HG02943 (cell line): ENCODE data around the gene ICE2.

Experiments used
- ATAC-seq: cut with Tn5 transposase; IDR thresholded peaks from one replicate; pipeline ENCODE4 v1.9.1; 2021; ENCODE audit warnings: mild to moderate bottlenecking, low read depth, moderate library complexity; ENCODE audit not compliant: unreplicated experiment

Gene ICE2, protein sequence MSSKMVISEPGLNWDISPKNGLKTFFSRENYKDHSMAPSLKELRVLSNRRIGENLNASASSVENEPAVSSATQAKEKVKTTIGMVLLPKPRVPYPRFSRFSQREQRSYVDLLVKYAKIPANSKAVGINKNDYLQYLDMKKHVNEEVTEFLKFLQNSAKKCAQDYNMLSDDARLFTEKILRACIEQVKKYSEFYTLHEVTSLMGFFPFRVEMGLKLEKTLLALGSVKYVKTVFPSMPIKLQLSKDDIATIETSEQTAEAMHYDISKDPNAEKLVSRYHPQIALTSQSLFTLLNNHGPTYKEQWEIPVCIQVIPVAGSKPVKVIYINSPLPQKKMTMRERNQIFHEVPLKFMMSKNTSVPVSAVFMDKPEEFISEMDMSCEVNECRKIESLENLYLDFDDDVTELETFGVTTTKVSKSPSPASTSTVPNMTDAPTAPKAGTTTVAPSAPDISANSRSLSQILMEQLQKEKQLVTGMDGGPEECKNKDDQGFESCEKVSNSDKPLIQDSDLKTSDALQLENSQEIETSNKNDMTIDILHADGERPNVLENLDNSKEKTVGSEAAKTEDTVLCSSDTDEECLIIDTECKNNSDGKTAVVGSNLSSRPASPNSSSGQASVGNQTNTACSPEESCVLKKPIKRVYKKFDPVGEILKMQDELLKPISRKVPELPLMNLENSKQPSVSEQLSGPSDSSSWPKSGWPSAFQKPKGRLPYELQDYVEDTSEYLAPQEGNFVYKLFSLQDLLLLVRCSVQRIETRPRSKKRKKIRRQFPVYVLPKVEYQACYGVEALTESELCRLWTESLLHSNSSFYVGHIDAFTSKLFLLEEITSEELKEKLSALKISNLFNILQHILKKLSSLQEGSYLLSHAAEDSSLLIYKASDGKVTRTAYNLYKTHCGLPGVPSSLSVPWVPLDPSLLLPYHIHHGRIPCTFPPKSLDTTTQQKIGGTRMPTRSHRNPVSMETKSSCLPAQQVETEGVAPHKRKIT

DNA sequence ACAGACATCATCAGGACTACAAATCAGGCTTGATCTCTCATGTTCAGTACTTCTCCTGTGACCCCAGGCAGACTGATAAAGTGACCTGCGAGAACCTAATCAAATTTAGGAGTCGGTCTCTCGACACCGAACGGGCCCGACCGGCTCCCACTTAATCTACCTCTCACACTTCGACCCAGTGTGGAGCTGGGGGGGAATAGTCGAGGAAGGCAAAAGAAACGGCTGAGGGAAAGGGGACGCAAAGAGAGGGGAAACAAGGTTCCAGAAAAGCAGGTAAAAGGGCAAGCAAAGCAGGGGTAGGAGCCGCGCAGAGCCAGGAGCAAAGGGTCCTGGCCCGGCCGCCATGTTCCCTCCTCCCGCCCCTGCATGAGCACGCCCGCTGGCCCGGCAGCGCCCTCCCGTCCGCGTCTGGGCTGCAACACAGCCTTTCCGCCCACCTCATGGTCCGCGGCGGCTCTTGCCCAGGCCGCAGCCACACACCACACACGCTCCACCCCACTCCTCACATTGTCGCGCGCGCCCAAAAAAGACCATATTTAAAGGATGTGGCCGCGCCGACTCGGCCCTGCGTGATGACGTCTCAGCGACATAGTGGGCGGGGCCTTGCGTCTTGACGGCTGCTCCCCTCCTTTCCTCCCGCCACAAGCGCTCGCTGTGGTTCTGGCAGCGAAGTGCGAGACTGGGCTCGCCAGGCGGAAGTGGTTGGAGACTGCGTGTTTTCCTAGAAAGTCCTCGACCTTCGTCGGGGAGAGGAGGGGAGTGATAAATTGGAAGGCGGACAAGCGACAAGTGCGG lies at the start of gene ICE2:
Gene ICE2, minus strand, starts transcription at position 577 of the 795 bp plus-strand sequence. CDS start 1,165 bp downstream, outside the sequence.
- ATAC-seq: peak; percentile 82

DNA sequence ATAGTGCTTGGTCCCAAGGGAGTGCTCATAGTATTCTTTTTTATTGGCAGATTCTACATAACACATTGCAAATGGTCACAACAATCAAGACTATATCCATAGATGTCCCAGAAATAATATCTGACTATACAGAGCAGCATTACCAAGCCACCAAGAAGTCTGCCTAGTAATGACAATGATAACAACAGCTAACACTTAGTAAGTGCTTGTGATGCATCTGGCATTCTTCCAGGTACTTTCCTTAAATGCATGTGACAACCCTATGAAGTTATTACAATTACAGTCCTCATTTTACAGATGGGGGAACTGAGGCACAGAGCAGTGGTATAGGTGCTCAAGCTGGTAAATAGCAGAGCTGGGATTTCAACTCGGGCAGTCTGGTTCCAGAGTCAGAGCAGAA lies 49.6 kb upstream of the ICE2 start:
- no peak for ATAC-seq

DNA sequence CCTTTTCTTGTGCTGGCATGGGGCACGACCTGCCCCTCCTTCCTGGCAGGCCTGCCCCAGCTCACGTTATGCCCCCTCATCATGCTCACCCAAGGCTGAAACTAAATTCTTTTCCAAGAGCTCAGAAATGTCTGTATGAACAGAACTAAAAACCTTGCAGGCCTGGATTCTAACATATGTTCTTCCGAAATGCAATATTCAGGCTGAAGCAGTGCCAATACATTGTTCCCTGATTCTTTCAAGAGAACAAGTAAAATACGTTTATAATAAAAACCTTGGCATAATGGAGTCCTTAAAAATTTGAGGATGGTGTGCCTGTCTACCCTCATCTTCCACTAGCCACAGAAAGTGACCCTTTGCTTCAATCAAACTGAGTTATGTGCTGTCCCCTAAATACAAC lies 48.5 kb upstream of the ICE2 start:
- no peak for ATAC-seq

DNA sequence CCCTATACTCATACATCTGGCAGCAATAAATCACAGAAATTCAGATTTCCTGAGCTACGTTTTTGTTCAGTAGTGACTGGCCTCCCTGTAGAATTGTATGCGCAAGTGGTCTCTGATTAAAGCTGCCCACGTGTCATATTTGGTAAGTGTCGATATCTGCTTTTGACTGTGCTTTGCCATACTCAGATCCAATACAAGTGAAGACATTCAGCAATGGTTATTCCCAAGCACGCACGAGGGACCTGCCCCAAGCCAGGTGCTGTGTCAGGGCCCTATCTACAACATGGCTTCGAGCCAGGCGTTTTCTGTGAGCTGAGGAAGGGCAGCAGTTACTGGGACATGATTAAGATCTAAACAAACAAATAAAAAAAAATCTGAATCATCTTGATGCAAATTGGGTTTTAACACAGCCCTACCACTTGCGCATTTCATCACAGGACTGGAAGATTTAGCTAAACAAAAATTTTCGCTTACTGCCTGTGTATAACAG lies 47.2 kb upstream of the ICE2 start:
- no peak for ATAC-seq

DNA sequence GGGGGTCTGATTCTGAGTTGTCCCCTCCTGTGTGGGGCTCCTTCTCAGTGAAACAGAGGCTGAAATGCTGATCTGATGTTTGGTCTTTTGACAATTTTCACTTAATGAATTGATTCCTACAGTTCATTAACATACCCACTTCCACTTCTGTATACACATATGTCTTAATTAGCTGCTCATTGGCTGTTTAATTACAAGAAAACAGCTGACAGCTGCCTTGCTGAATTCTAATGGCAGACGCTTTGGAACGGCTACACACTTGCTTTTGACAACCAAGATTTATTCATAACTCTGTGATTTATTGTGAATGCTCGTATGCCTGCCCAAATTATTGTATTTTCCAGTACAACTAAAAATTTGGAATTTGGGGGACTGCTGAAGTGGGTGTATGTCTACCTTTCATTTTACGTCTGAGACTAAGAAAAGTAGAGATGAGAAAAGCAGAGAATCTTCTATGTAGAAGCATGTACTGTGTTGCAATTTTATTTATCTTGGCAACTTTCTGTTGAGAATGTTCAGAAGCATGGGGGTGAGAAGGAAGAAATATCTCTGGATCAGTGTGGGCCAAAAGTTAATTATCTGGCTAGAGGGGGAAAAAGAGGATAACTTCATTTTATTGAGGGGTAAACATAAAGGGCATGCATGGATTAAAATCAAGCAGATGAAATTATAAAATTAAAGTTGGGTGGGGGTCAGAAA lies 46.5 kb upstream of the ICE2 start:
- no peak for ATAC-seq

DNA sequence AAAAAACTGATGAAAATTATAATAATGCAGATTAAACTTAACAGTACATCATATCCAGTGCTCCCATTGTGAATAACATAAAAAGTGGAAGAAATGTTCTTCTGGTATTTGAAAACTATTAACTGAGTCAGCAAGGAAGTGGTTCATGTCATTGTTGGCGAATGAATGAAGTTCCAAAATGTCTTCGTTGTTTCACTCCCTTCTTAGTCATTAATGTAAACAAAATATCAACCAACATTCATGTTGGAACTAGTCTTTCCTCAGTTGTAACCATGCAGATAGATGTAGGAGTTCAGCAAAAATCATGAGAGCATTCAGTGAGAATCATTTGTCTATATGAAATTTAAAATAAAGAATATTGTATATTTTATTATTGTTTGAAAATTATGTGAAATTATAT lies 44.1 kb upstream of the ICE2 start:
- no peak for ATAC-seq

DNA sequence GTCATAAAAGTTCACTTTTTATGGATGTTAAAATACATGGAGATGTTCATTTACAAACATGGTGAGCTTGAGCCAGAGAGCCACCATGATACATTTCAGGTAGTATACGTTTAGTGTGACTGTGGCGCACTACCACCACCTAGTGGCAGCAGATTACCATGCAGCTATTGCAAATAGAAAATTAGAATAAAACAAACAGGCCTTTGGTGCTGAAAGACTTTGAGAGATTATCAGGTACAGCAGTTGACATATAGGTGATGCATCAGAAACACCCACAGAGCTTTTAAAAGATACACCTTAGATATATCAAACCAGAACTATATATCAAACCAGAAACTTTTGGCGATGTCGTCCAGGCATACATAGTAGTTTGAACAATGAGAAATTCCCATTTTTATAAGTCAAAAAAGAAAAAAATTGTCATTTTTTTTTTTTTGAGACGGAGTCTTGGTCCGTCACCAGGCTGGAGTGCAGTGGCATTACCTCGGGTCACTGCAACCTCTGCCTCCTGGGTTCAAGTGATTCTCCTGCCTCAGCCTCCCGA lies 42.0 kb upstream of the ICE2 start:
- no peak for ATAC-seq

DNA sequence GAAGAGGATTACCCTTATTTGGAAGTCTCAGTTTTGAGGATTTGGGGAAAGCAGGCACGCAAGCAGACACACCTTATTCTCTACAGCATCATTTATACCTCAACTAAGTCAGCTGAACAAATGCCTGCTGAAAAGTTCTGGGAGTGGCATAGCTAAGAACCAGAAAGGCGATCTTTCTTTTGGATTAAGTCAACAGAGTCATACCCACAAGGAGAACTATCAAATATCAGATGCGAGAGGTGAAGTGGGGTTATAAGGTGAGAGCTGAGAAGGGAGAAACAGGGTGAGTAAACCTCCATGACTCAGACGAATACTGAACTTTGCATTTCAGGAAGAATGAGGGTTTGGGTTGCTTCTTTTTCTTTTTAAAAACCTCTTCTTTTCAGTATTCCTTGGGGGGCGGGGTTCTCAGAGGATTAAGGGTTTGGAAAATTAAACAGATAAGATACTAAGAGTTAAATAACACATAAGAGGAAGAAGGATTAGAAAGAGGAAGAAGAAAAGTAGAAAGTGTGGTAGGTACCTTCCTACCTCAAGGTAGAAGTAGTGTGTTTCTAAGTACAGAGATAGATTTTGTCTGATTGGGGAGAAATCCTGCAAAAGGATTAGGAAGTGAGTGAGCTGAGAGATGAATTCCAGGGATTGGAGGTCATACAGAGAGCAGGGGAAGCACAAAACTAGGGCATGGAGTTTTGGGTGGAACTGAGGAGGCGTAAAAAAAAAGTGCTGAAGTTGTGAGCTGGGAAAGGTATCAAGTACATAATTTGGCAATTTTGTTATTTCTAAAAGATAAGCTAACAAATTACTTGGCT lies 41.3 kb upstream of the ICE2 start:
- ATAC-seq: no peak

DNA sequence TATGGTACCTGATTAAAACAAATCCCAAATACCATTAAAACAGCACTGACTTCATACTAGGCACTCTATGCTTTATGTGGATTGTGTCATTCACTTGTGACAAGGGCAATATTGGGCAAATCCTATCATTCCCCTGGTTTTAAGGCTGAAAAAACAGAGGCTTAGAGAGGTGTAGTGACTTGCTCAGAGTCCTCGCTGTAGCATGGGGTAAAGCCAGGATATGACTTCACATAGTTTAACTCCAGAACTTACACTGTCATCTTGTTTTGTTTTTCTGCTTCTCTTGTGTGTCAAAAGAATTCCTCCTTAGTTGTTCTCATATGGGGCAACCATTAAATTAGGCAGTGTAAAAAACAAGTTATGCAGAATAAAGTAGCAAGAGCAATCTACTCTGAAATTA lies 40.3 kb upstream of the ICE2 start:
- no peak for ATAC-seq

DNA sequence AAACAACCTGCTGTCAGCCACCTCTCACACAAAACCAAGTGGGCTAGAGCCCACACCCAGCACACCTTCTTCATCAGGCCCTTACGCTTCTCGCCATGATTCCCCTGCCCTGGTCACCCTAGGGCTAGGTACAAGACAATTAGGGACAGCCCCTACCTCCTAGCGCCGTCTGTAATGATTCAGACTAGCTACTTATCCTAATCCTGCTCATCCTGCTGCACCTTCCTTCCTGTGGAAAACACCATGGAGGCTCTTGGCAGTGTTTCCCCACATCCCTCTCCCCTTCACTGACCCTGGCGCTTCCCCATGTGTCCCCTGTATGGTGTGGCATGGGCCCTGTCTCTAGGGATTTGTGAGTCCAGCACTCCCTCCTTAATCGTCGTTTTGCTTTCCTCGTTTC lies 39.6 kb upstream of the ICE2 start:
- ATAC-seq: no peak

DNA sequence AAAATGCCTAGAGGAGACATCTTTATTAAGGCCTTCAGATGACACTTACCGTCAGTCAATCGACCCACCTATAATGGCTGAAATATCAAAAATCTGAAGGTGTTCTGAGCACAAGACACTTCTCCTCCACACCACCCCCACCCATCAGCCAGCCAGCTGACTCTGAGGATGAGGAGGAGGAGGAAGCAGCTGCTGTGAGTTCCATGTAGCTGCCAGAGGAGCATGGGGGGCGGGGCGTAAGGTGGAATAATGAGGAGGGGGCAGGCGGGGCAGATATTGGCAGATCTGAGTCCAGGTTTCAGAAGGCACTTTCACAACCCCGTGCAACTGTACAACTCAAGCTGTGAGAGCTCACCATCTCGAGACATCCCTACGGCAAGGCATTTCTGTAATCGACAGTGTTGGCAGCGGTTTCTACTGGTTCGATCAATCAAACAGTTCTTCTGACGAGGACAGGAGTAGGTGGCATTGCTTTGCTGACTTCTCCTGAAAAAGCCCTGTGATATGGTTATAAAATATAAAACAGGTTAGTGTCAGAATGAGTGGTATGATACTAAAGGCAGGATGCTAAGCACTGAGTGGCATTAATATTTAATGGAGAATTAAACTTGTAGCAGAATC lies 35.4 kb upstream of the ICE2 start:
- ATAC-seq: no peak

DNA sequence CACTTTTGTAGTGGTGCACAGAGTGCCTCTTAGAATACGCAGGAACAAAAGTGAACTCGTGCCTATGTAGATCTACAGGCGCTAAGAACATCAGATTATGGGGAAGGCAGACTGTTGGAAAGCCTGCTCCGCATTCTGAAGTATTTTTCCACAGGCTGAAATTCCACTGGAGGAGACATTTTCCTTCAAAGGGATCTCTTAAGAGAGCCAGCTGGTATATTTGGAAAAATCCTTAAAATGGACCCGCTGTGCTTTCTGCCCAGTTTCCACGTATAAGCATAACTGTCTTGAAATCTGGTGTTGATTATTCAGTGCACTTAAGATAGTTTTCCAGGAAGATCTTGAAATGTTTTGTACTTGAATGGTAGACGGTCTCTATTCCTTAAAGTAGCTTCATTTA lies 34.7 kb upstream of the ICE2 start:
- no peak for ATAC-seq

DNA sequence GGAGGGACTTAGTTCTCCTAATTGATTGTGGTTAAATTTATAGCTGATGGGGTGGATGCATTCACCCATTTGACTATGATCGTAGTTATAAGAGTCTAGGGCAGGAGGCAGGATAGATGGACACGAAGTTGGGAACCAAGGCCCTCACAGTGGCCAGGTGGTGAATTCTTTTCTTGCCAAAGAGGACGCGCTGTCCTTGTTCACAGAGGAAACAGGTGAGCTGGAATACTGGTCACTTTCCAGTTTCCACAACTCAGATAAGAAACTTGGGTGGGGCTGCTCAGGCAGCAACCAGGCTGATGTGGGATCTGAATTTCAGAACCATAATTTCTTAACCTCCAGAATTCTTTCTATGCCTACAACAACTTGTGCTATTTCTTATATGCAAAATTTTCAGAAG lies 34.0 kb upstream of the ICE2 start:
- ATAC-seq: no peak

DNA sequence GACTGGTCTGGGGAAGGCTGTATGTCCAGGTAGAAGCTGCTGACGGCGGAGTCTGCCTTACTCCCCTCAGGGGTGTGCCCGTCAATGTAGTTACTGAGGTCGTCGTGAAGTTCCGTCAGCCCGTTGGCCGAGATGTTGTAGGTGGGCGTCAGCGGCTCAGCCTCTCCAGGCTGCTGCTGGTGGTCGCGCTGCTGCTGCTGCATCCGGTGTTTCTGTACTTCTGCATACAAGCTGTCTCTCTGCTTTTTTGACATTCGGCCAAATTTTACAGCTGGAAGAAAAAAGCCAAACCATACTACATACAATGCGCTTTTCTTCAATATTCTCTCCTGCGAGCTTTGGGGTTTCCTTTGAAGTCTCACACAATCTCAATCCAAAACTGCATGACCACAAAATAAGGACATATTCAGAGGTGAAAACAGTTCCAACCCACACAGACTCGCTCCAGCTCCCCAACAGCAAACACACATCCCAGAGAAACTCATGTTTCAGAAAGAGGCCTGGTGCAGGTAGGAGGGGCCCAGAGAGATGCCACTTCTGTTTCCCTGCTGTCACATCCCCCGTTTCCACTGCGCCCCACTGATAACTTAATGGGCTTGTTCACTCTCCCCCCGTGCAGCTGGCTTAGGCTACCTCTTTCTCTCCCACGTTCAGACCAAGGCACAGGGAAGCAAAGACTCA lies 32.5 kb upstream of the ICE2 start:
- no peak for ATAC-seq

DNA sequence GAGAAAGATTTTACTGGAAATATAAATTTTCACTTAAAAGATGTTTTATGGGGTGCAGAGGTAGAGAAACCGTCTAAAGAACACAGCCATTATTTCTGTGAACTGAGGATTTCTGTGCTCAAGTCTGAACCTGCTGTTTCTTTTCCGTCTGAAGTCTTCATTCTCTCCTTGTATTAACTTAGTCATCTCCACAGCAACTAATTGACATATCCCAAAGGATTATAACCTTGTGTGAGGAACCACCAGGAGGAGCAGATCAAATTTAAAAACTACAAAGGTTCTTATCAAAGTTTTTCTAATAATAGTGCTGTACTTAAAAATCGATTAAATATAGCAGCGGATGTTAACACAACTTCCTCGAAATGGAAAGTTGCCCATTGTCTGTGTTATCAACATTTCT lies 31.1 kb upstream of the ICE2 start:
- no peak for ATAC-seq

DNA sequence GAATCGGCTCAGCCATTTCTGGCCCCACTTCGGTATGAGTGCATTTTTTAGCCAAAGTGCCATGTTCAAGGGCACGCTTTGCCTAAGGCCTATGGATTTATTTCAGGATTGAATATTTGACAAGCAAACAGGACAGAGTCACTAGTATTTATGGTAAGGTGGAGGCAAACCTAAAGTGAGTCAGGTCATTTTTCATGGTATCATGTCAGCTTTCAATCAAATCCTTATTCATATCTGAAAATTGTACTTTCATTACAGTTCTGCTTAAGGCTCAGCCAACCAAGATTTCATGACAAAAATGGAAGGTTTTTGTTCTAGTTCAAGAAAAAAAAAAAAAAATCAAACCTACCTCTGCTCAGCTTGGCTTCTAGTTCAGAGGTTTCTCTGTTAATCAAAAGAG lies 30.5 kb upstream of the ICE2 start:
- no peak for ATAC-seq

DNA sequence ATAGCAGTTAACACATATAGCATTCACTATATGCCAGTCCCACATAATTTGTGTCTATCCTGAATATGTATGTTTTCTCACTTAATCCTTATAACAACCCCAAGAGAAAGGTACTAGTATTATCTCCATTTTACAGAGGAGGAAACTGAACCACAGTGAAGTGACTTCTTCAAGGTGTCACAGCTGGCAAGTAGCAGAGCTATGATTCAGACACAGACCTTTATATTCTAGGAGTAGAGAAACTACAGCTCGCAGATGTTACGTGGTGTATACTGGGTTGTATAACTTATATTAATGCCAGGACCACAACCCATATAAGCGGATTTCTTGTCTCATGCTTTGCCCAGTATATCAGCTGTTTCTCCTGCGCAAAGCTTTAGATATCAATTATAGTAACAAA lies 29.5 kb upstream of the ICE2 start:
- no peak for ATAC-seq
